Measurements from ENCODE around the gene OR51F2.
"Not testable (repeated sequence)": the region's sequence is repeated elsewhere in the genome, so short reads cannot be mapped to it uniquely, and the experiment has no call there.

The OR51F2 gene, protein sequence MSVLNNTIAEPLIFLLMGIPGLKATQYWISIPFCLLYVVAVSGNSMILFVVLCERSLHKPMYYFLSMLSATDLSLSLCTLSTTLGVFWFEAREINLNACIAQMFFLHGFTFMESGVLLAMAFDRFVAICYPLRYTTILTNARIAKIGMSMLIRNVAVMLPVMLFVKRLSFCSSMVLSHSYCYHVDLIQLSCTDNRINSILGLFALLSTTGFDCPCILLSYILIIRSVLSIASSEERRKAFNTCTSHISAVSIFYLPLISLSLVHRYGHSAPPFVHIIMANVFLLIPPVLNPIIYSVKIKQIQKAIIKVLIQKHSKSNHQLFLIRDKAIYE
- total RNA-seq = 0 reads per million in 2 experiments

DNA sequence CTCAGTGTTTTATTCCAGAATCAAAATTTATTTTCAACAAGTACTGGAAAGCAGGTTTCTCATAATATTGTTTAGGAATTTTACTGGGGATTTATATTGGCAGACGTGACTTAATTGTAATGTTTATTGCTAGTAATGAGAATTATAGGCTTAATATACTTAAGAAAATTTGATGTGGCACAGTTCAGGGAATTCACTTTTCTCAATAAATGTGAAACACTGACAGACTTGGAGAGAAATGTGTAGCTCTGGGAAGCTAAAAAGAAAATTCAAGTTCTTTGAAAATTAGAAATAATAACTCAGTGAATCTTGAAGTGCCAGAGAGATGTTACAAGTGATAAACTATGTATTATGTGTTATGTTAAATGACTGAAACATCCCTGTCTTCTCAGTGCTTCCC, at the start of gene OR51F2:
Gene OR51F2, plus strand, starts transcription at position 301 of the 400 bp plus-strand sequence. CDS start 101 bp downstream, outside the sequence.
- DNase-seq (ENCODE audit: low read depth) = no peak

DNA sequence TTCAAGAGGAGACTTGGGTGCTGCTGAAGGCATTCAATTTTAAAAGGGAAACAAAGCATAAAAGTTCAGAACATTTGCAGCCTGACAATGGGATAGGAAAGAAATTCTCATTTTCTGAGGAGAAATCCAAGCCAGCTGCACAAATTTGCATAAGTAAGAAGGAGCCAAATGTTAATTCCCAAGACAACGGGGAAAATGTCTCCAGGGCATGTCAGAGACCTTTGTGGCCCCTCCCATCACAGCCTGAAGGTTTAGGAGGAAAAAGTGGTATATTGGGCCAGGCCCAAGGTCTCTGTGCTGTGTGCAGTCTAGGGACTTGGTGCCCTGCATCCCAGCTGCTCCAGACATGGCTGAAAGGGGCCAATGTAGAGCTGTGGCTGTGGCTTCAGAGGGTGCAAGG, 38.7 kb upstream of the OR51F2 start:
- DNase-seq (ENCODE audit: low read depth) = no peak

DNA sequence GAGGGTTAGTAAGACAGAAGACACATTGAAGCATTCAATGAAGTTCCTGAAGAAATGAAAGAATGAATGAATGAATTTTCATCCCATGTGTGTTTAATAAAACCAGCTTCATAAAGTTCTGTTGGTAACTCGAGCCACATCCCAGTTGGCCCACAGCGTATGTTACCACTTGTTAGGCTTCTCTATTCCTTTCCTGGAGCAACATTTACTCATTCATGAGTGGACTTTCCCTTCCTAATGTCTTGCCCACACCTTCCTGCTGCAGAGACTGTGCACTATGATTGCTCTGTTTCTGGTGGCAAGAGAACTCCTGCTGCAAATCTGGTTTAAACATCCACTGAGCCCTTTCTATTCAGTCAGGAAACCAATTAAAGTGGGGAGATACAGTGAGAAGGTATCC, 23.9 kb upstream of the OR51F2 start:
- DNase-seq (ENCODE audit: low read depth) = no peak

DNA sequence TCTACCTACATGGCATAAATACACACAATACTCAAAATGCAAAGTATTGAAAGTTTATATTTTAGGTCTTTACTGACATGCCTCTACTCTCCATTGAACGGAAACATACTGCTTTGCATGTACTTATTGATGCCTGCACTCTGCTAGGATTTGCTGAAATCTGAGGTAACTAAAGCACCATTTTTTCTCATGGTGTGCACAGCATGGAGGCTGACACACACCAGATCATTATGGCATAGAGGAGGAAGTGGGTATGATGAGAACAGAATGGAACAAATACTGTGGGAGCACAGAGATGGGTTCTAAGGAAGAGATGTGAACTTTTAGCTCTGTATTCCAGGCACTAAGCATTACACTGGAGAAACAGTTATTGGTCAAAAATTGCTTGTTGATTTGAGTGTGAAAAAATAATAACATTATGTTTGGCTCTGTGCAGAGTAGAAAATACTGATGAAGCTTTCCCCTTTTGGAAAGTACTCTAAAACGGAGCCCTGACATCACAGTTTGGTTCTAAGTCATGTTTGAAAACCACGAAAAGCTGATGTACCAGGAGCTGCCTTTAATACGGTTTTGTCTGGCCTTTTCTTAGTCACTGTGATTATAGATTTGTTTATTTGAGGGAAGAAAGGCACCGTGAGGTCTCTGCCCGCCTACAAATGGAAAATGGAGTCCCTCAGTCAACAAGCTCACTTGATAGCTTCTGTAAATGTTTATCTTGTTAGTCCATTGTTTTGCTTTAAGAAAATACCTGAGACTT, 22.5 kb upstream of the OR51F2 start:
- DNase-seq (ENCODE audit: low read depth) = no peak

DNA sequence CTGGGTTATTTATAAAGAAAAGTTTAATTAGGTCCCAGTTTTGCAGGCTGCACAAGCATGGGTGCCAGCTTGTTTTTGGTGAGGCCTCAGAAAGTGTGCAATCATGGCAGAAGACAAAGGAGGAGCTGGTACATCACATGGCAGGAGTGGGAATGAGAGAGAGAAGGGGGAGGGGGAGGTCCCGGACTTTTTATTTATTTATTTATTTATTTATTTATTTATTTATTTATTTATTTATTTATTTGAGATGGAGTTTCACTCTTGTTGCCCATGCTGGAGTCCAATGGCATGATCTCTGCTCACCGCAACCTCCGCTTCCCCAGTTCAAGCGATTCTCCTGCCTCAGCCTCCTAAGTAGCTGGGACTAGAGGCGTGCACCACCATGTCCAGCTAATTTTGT, 19.8 kb upstream of the OR51F2 start:
- DNase-seq (ENCODE audit: low read depth) = not testable (repeated sequence)

DNA sequence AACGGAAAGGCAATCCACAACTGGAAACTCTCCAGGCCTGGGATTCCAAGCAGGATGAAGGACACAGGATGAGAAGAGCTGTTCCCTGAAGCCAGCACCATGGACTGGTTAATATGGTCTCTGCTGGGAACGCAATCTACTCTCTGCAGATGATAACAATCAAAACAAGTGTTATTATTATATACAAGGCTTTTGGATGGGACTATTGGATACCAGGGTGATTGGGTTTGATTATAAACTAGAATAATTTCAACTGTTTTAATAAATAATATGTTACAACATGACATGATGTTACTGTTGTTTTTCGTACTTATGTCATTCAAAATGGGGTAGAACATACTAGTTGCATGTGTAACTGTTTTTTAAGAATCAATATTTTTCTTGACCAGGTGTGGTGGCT, 16.8 kb upstream of the OR51F2 start, which contains the start of gene OR52R1:
Gene OR52R1, minus strand, starts transcription at position 101 of the 400 bp plus-strand sequence. Its CDS starts 0 bp downstream, at position 101.
- no peak for DNase-seq (ENCODE audit: low read depth)

DNA sequence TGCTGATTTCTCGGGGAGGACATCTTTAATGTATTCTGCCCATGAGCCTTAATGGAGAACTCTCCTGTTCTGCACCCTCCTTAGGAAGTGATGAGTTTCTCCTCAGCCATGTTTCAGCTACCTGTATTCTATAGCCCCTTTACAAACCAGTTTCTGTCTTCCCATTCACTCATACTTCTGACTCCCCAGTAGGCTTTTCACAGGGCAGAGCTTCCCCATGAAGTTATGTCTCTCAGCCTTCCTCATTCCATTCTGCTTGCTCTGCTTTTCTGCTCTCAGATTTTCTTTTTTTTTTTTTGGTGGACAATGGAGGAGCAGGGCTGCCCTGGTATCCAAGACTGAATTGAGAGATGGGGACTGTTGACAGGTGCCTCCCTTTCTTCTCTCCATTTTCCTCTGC, 12.6 kb upstream of the OR51F2 start:
- no peak for DNase-seq (ENCODE audit: low read depth)

DNA sequence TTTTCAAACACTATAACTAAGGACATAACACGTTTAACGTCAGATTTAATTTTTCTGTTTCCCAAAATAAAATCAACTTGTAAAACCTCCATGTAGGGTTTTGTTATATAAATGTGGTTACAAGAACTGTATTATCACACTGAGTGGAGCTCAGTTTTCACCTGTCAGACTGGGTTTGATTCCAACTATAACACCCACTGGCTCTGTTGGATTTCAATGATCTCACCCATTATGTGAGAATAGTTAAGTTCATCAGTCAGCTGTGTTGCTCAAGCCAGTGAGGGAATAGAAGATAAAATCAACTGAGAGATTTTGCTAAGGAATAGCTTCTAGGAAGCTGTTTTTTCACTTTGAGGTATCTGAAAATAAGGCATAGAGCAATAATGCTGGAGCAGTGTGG, 11.9 kb upstream of the OR51F2 start:
- no peak for DNase-seq (ENCODE audit: low read depth)

DNA sequence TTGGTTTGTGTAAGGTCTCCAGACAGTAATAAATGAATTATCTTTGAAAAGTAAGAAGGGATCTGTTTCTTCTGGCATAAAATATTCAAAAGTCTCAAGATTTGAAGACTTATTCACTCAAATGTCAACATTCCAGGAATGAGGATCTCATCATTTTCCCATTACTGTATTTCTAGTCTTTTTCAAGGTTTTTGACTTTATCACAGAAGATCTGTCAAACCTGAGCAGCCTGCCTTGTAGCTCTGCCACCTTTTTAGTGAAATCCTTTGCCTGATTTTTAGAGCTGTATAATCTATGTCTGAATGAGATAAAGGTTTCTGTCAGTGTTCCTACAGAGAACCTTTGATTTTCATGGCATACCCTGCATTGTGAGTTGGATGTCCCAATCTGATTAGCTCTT, 4.0 kb downstream of the OR51F2 start:
- DNase-seq (ENCODE audit: low read depth) = no peak

DNA sequence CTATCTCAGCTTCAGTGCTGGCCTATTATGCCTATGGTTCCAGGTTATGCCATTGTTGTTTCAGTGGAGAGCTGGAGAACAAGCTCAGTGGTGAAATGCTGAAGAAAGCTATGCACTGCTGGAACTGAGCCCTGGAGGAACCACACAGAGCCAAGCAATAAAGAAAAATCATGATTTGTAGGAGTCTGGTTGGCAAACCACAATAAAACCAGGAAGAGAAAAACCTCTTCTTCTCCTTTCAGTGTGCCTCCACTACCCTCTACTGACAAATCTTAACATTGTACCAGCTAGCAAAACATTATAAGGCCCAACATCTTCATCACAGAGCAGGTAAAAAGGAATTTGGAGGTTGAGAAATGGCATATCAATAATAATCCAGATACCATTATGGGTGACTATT, 5.3 kb downstream of the OR51F2 start:
- no peak for DNase-seq (ENCODE audit: low read depth)

DNA sequence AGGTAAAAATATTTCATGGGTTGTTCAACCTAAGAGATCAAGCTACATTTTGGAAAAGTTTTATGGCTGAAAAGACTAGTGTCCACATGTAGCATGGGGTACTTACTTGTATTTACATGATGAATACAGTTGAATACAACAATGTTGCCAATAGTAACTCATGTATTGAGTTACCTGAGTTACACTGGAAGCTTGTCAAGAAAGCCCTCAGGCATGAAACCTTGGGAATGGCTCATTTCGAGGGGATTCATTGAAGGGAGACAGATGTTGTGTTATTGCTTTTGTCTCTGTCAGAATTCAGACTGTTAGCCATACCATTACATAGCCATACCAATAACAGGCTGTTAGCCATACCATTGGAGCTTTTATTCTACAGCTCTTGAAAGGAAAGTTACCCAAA, 9.2 kb downstream of the OR51F2 start:
- DNase-seq (ENCODE audit: low read depth) = no peak

DNA sequence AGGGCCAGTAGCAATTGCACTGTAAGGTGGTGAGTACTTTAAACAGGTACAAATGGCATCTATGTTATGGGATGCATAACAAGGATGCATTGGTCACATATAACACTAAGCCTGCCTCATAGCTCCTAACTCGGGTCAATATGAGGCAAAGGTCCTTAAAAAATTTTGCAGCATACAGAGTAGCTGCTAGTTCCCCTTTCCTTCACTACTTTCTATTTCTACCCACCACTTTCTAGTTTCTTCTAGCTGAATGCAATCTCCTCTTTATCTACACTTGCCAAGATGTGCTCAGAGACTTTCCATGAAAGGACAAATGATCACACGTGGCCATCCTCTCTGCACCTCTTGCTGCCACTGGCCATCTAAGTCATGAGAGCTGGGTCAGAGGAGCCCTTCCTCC, 9.8 kb downstream of the OR51F2 start:
- DNase-seq (ENCODE audit: low read depth) = no peak

DNA sequence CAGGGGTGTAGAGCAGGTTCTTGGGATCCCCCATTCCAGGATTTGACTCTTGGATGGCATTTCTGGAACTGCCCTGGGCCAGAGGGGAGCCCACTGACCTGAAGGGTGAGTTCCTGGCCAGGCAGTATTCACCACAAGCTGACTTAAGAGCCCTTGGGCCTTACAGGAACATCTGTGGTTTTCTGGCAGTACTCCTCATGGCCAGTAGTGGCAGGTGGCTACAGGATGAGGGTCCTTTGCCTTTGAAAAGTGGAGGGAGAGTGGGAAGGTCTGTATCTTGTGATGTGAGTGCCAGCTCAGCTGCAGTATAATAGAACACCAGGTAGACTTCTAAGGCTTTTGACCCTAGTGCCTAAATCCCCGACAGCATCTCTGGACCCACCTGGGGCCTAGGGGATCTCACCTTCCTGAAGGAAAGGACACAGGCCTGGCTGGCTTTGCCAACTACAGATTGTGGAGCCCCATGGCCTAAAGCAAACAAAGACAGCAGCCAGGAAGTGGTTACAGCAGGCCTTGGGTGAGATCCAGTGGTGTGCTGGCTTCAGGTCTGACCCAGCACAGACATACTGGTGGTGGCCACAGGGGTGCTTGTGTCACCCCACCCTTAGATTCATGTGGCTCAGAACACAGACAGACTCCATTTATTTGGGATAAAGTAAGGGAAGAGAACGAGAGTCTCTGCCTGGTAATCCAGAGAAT, 18.9 kb downstream of the OR51F2 start:
- DNase-seq (ENCODE audit: low read depth) = no peak

DNA sequence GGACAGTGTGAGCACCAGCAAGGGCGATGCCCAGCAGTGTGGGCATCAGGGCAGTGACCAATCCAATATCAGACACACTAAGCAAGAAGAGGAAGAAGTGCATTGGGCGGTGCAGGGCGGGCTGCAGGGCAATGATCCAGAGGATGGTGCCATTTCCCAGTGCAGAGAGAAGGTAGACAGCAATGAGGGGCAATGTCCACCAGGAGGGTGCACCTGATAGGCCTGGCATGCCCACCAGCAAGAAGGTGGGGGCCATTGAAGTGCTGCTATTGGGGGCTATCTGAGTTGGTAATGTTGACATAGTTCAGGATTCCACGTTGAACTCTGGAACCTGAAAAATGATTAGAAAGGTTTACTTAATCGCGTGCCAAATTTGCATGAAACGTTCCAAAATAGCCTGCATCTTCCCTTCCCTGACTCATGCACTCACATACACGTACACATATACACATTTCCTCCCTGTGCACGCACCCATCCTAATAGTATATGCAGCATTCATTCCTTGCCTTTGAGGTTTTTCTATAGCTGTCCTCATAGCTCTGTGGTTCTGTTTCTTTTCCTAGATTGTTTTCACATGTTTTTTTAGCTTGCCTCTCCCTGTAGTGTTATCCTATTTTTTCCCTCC, 27.9 kb downstream of the OR51F2 start, which contains the start of gene OR51S1:
Gene OR51S1, minus strand, starts transcription at position 301 of the 625 bp plus-strand sequence. Its CDS starts 0 bp downstream, at position 301.
- no peak for DNase-seq (ENCODE audit: low read depth)

DNA sequence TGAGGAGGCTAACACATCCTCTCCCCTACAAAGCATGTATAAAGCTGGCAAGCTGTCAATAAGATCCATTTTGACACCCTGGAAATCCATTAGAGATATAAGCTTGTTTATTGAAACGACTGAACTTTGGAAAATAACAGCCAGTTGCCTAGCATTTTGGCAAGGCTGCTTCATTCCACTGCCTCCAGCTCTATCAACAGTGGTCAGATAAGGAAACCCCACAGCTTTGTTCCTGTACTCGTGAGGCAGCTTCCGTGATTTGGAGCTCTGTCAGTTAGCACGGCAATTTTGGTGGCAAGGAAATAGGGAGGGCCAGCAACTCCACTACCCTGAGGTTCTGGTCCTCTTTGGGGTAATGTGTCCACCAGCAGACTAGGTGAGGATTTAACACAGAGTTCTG, 29.9 kb downstream of the OR51F2 start:
- DNase-seq (ENCODE audit: low read depth) = no peak

DNA sequence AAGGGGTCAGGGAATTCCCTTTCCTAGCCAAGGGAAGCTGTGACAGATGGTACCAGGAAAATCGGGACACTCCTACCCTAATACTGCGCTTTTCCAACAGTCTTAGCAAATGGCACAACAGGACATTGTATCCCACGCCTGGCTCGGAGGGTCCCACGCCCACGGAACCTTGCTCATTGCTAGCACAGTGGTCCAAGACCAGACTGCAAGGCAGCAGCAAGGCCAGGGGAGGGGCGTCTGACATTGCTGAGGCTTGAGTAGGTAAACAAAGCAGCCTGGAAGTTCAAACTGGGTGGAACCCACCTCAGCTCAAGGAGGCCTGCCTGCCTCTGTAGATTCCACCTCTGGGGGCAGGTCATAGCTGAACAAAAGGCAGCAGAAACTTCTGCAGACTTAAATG, 33.2 kb downstream of the OR51F2 start:
- not testable (repeated sequence) for DNase-seq (ENCODE audit: low read depth)

DNA sequence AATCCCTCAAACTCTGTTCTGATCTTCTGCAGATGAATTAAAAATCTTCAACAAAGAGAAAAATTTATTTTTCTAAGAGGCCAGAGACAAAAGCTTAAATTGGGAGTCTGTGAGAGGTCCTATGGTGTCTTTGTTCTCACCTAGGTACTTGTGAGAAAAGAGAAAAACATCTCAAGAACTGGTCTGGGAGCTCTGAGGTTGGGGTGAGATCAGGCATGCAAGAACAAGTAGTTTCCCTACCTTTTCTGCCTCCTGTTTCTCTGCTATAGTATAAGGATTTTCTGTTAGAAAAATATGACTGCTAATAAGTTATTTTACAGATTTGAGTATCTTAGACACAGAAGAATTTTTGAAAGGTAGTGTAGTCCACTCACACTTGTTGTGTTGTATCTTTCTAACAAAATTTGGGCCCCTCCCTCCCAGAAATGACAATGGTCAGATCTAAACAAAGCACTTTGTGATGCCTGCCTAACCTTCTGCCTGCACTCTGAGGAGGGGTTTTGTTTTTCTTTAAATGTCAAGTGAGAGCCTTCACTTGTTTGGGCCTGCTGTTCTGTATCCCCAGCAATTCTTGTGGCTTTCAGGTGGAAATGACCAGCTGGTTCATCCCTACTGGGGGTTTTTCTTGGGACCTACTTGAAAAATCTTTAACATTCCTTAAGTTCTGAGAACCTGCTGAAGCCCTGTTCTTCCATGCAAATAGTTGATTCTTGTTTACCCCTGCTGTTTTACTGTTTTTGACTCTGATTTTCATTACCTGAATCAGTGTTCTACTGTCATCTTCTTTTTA, 41.5 kb downstream of the OR51F2 start:
- no peak for DNase-seq (ENCODE audit: low read depth)

DNA sequence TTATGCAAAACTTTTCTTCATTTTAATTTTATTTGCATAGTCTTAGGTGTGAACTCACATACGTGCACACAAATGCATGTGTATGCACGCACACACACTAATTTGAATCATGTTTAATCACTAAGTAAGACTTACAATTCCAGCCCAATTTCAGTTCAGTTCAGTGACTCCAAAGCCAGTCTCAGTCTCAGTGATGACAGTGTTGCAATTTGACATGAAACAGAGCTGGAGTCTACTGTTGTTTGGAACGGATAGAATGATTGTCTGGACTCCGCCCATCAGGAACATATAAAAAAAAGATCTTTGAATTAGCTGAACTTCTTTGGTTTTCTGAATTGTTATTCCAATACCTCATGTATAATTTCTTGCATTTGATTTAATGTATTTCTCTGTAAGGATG, 42.8 kb downstream of the OR51F2 start:
- no peak for DNase-seq (ENCODE audit: low read depth)

DNA sequence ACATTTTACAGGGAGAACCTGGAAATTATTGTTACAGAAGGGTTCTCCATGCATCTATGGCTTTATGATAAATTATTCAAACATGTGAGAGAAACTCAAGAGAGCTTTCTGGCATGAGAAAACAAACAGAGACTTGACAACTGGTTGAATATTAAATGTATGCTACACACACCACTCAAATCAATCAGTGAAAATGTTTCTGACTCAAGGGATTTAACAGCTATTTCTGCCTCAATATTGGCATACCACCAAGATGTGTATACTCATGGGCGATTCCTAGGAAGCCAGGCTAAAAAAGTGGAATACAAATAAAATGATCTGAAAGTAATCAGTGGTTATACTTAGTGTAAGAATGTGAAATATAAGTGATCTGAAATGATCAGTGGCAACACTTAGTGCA, 44.7 kb downstream of the OR51F2 start:
- DNase-seq (ENCODE audit: low read depth) = no peak

All from T follicular helper cell (primary cell).